HG03469 (cell line): Measurements from ENCODE around the gene C17orf107.

Experiments used
- ATAC-seq: cut with Tn5 transposase; IDR thresholded peaks from one replicate; pipeline ENCODE4 v1.9.1; 2021; ENCODE audit warnings: mild to moderate bottlenecking, moderate library complexity, moderate number of reproducible peaks; ENCODE audit not compliant: unreplicated experiment

C17orf107 gene

DNA sequence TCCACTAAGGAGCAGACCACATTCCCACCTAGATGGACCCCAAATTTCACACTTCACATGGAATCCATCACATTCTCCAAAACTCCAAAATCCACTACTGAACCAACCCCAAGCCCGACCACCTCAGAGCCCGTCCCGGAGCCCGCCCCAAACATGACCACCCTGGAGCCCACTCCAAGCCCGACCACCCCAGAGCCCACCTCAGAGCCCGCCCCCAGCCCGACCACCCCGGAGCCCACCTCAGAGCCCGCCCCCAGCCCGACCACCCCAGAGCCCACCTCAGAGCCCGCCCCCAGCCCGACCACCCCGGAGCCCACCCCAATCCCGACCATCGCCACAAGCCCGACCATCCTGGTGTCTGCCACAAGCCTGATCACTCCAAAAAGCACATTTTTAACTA lies 34.3 kb downstream of the C17orf107 start:
- no peak for ATAC-seq

DNA sequence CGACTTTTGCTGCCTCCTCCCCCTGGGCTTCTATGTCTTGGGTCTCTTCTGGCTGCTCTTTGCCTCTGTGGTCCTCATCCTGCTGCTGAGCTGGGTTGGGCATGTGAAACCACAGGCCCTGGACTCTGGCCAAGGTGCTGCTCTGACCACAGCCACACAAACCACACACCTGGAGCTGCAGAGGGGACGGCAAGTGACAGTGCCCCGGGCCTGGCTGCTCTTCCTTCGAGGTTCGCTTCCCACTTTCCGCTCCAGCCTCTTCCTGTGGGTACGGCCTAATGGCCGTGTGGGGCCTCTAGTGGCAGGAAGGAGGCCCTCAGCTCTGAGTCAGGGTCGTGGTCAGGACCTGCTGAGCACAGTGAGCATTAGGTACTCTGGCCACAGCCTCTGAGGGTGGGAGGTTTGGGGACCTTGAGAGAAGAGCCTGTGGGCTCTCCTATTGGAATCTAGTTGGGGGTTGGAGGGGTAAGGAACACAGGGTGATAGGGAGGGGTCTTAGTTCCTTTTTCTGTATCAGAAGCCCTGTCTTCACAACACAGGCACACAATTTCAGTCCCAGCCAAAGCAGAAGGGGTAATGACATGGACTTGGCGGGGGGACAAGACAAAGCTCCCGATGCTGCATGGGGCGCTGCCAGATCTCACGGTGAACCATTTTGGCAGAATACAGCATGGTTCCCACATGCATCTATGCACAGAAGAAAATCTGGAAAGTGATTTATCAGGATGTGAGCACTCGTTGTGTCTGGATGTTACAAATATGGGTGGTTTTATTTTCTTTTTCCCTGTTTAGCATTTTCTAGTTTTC lies 35.0 kb downstream of the C17orf107 start:
- ATAC-seq: no peak

DNA sequence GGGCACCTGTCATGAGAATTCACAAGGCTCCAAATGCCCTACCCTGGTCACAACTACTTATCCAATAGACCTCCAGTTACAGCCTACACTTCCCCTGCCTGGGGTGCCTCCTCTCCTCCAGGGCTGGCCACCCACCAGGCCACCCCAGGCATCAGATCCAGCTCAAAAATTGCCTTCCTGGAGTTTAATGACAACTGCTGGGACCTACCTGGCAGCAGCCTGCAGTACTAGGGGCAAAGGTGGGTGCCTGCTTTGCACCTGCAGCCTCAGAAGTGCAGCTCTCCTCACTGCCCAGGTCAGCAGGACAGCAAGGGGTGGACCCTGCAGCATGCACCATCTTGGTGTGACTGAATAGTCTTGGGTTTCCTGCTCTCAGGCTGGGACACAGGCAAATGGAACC lies 36.3 kb downstream of the C17orf107 start:
- ATAC-seq: no peak

DNA sequence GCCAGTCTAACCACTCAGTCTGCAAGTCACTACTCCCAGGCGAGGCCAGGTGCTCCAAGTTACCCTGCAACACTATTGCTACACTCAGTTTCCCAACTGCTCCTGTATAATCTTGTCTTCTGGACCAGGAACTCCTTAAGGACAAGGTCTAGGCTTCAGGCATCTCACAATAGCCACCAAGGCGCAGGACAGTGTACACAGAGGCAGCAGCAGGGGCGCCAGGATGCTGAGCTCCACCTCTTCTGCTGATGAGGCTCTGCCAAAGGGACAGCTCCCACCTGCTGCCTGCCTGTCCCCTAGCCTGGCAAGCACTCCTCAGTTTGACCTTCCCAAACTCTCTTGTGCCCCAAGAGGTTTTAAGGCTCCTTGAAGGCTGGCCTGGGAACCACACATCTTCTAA lies 37.1 kb downstream of the C17orf107 start:
- ATAC-seq: no peak

DNA sequence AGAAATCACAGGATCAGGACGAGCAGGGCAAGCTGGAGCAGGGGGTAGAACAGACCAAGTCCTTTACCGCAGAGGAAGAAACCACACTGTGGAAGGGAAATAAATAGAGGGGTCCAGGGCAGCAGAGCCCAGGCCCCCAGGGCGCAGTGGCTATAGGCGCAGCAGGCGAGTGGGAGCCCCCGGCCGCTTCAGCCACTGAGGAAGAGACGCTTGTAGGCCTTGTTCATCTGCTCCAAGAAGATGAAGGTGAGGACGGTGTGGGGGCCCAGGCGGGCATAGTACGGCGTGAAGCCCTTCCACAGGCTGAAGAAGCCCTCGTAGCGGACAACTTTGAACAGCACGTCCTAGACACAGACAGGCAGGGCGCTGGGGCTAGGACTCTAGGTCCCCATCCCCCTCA lies 38.2 kb downstream of the C17orf107 start:
- no peak for ATAC-seq

DNA sequence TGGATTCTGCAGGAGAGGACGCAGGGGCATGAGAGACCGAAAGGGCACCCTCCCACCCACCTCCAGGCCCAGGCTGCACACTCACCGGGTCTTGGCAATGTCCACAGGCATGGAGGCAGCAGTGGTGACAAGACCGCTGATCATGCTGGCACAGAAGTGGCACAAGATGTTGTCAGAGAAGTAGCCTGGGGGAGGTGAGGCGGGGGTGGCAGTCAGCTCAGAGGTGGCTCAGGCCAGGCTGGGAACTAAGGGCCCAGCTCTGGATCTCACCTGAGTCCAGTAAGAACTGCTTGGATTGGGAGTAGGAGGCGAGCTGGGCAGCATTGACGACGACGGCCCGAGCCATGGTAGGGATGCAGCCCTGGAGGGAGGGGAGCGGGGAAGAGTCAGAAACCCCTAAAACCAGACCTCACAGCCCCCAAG lies 38.7 kb downstream of the C17orf107 start:
- ATAC-seq: no peak

DNA sequence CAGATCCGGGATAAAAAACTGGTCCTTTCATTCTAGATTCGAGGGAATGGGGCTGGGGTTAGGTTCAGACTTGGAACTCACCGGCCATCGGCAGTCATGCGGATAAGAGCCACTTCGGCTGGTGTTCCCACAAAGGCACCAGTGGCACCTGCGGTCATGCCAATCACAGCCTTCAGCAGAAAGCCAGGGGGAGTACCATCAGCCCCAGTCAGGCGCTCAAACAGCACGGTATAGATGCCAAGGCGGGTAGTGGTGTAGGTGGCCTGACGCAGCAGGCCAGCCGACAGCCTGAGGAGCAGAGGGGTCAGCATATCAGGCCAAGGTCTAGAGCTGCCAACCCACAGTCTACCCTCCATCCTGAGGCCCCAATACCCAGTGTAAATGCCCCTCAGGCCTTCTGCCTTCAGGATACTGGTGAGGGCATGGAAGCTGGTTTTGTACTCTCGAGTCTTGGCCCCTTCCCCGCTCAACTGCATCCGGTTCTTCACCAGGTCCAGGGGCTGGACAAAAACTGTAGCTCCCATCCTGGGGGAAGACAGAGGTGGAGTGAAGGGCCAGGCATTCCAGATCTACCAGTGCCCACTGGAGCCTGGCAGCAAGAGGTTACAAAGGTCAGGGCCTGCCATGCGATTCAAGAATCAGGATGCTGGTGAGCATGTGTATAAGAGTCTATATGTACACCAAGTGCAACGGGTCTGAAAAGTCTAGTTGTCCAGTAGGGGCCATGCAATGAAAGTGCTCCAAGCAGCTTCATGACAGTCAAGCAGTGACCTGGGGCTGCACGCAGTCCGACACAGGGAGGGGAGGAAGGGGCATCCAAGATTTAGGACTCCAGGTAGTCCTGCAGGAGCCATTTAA lies 39.6 kb downstream of the C17orf107 start:
- ATAC-seq: no peak

DNA sequence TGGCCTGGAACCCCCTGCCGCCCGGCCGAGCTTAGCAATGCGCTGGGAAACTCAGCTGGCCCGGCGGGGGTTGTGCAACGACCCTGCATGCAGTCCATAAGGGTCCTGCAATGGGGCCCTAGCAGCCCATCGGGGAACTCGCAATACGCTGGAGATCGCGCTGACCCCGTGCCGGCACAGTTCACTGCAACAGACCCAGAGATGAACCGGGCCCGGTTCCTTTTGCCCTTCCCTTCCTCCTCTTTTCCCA lies 40.1 kb downstream of the C17orf107 start:
- ATAC-seq: peak; percentile 7

DNA sequence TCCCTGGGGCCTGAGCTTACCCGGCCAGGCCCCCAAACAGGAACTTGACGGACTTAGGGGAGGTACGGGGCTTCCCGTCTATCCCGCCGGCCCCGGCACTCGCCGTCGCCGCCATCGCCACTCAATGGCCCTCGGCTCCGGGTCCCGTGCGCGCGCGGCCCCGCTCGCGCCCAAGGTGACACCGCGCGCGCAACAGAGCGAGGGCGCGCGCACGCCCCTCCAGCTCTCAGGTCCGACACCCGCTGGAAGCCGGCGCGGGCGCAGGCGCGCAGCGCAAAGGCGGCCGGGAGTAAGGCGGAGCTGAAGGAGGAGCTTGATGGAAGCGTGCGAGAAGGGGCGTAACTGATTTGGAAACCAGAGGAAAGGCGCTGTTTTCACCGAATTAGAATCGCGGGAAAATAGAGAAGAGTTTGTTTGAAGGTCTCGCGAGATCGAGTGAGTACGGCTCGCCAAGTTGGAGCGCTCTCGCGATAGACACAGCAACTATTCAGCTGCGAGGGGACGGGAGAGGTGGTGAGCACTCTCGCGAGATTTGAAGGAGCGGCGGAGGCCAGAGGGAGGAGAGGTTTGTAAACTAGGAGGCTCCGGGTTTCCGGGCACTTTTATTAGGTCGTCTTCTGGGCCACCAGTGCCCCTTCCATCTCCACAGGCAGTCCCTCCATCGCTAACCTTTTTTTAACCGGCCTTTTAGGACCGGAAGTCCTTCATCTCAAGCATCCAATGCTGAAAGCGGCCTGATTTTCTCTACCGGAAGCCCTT lies 40.6 kb downstream of the C17orf107 start, which contains the start of the genes RNF167 and SLC25A11:
Gene RNF167 (plus strand): TSS at position 473 of the 759 bp plus-strand sequence. CDS start 642 bp downstream, outside the sequence.
Gene SLC25A11 (minus strand): TSS at position 251 of the 759 bp plus-strand sequence. CDS start 136 bp downstream, at position 115.
- peak; percentile 54 for ATAC-seq

DNA sequence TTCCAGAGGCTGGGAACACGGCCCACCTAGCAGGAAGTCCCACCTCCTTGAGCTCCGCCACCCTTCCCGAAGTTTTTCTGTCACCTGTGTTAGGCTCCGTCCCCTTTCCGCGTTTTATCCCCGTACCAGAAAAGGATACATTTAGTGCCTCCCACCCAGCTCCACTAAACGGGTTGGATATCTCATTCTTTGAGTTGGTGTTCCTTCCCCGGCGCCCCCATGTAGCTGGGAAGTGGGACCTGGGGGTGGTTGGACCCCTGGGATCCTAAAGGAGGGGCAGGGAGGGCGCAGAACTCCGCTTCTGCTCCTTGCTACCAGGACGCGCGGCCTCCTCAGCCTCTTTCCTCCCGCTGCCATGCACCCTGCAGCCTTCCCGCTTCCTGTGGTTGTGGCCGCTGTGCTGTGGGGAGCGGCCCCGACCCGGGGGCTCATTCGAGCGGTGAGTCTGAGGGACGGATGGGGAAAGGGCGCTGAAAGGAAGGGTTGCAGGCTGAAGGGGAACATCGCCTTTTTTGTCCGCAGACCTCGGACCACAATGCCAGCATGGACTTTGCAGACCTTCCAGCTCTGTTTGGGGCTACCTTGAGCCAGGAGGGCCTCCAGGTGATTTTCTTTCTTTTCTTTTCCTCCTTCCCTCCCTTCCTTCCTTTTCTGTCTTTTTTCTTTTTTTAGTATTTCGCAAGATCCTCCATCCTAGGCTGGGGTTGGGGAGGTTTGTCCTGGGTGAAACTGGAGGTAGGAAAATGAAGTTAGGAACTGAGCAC lies 41.4 kb downstream of the C17orf107 start:
- no peak for ATAC-seq

DNA sequence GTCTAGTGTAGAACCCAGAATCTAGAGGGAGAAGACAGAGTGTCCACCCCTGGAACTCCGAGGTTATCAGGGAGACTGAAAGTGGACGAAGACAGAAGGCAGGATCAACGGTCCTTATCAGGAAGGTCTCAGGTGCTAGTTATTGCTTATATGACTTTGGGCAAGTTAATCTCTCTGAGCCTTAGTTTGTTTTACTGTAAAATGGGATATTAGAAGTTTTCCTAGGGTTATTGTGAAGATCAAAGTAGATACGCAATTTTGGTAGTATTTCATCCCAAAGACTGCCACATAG lies 41.9 kb downstream of the C17orf107 start:
- no peak for ATAC-seq

DNA sequence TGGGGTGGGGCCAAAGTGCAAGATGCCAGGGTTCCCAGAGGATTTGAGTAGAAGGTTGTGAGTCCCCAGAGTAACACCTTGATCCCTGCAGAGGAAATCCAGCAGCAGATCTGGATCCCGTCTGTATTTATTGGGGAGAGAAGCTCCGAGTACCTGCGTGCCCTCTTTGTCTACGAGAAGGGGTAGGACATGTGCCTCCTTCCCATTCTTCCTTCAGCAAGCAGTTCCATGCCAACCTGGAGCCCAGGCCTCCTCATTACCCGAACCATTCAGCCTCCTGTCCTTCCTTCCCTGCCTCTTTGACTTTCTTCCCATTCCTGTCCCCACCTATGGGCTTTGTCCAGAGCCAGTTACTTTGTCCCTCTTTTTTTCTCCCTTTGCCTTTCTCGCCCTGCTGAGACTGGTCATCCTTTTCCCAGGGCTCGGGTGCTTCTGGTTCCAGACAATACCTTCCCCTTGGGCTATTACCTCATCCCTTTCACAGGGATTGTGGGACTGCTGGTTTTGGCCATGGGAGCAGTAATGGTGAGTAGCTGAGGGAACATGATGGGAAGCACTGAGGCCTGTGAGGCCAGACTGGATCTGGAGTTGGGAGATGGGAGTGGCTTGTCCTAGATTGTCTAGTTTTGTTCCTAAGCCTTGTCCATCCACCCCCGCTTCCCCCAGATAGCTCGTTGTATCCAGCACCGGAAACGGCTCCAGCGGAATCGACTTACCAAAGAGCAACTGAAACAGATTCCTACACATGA lies 43.6 kb downstream of the C17orf107 start:
- ATAC-seq: no peak

DNA sequence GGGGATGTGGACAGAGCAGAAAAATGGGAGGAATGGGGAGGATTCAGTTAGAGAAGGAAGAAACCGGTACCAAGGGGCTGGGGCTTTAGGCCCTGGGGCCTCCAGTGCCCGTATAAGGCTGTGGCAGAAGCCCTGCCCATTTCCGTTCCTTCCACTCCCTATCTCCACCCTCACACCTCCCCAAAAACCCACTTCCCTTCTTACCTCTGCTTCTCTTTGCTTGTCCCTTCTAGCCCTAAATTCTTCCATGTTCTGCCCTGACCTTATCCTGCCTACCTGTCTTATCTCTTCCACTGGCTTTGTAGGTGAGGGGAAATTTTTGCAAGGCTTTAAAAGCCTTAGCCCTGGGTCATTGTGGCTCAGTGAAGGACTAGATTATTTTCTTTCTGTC lies 44.8 kb downstream of the C17orf107 start:
- ATAC-seq: no peak

DNA sequence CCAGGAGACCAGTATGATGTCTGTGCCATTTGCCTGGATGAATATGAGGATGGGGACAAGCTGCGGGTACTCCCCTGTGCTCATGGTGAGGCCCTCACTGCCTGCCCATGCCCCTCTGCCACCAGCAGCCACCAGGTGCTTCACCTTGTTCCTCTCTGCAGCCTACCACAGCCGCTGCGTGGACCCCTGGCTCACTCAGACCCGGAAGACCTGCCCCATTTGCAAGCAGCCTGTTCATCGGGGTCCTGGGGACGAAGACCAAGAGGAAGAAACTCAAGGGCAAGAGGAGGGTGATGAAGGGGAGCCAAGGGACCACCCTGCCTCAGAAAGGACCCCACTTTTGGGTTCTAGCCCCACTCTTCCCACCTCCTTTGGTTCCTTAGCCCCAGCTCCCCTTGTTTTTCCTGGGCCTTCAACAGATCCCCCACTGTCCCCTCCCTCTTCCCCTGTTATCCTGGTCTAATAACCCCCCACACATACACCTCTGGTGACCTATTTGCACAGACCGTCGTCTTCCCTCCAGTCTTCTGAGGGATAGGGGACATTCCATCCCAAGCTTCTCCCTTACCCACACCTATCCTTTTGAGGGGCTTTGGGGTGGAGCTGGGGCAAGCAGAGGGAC lies 45.3 kb downstream of the C17orf107 start:
- no peak for ATAC-seq

DNA sequence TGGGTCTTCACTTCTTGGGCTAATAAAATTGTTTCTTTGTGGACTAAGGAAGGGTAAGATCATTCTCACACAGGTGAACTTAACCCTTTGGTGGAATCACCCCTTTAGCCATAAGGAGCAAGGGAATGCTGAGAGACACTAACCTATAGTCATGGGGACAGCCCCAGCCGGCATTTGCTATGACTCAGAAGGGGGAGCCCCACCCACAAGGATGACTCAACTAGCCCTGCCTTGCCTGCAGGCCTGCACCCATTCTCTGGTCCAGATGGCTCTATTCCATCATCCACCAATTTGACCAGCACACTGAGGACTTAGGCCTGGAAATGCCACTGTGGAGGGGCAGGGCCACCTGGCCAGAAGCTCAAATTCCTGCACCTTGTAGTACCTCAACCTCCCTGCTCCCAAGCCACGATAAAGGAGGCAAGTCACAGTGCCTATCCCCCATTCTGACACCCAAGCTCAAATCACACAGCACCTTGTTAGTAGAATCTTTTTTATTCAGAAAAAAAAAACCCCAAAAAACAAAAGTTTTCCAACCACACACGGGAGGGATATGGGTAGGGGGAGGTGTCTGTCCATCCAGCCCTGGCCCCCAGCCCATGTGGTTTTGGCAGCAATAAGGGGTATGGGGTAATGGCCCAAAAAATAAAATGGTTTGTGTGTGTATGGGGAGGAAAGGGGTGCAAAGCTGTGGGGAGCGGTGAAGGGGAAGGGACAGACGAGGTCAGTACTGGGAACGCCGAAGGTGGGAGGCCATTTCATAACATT lies 46.0 kb downstream of the C17orf107 start:
- ATAC-seq: no peak

DNA sequence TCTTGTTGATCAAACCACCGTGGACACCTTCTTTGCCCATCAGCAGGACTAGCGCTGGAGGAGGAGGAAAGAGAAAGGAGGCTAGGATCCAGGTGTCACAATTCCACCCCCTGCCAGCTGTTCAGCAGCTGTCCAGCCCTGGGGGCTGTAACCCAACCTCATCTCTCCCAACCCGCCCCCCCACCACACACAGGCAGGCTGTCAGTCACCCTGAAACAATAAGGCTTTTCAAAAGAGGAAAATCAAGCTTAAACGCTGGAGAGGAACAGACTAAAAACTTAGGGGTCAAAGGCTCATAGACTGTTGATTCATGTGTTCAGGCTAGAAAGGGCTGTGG lies 46.6 kb downstream of the C17orf107 start:
- no peak for ATAC-seq

DNA sequence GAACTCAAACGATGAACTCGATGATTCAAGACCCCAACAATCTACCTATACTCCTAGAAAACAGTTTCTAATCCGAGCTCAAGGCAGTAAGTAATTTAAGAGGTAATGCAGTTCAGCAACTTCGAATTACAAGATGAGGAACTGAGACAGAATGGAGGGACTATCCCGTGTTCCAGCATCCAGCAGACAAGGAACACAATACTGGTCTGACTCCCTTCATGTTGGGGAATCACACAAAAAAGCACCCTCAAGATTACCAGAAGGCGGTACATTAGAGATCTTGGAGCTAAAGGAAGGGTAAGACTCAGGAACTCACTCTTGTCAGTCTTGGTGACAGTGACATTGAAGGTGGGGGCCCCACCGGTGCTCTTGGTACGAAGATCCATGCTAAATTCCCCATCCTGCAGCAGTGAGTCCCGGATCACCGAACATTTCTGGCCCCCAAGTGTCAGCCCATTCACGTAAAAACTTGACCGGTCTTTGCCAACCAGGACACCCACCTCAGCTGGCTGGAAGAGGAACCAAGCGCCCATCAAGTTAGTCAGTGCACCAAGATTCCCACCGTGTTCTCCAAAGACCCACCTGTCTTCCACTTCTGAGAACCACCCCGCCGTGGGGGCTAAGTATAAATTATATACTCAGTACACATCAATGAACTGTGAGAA lies 47.1 kb downstream of the C17orf107 start:
- ATAC-seq: no peak

DNA sequence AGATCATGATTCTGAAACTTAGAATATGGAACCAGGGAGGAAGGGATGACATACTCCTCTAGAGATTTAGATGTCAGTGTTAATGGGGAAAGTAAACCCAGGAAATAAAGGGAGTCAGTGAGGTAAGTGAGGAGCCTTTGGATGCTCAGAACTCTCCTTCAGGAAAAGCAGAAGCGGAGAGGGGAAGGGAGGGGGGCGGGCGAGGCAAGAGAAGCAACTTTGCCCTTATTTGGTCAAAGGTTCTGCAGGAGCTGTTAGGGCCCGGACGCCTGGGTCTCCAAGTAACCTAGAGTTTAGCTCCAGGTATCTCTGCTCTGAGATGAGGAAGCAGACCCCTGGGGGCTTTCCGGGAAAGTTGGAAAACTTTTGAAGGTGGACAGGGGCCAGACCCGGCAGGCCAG lies 47.7 kb downstream of the C17orf107 start:
- ATAC-seq: no peak
